Measurements from ENCODE around the gene SCCPDH.
"Not testable (repeated sequence)": the region's sequence is repeated elsewhere in the genome, so short reads cannot be mapped to it uniquely, and the experiment has no call there.

Gene SCCPDH

GRCh38 chr1:246705368-246705767, 18.8 kb upstream of the SCCPDH start:
- peak in 1 of 2 donors; percentile 71 for DNase-seq

DNA sequence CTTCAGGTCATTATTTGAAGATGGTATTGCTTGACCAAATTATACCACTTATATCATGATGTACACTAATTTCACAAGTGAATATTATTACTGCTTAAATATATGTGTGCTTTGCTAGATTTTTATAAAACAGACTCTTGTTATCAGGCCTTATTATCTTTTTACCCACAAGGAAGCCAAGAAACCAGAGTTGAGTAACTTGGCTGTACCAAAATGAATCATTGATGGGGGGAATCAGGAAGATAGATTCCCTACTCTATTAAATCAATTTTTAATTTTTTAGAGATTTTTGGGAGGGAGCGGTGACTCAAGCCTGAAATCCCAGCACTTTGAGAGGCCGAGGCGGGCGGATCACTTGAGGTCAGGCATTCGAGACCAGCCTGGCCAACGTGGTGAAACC, 16.0 kb upstream of the SCCPDH start:
- DNase-seq, result no peak

DNA sequence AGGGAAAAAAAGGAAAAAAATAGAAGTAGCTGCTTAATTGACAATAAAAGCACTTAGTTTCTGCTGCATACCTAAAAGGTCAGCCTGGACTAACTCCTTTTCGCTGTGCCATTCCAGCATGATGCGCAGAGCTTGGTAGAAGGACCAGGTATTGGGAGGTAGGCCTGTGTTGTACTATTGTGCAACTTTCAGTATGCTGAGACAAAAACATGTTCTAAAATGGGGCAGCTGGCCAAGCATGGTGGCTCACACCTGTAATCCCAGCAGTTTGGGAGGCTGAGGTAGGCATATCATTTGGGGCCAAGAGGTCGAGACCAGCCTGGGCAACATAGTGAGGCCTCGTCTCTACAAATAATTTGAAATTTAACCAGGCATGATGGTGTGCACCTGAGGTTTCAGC, 15.0 kb upstream of the SCCPDH start:
- DNase-seq, result no peak

GRCh38 chr1:246709835-246710234, 14.4 kb upstream of the SCCPDH start:
- peak; percentile 27 for DNase-seq

DNA sequence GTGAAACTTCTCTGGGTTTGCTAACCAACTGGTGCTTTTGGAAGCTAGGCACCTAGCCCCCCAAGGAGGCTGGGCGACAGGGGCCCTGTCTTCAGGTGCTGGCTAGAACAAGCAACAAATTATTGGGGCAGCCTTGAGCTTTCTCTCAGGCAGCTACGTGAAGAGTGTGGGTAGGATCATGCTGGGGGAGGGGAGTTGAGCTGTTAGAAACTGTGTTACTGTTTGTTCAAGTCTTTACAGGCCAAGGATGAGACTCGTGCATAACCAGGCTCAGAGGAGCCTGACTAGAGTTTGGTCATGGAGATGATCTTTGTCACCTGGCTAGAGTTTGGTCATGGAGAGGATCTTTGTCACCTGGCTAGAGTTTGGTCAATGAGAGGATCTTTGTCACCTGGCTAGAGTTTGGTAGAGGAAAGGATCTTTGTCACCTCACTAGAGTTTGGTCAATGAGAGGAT, 12.6 kb upstream of the SCCPDH start:
- DNase-seq, result no peak

DNA sequence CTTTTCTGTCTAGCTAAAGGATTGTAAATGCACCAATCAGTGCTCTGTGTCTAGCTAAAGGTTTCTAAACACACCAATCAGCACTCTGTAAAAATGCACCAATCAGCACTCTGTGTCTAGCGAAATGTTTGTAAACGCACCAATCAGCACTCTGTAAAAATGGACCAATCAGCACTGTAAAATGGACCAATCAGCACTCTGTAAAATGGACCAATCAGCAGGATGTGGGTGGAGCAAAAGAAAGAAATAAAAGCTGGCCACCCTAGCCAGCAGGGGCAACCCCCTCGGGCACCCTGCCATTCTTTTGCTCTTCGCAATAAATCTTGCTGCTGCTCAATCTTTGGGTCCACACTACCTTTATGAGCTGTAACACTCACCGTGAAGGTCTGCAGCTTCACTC, 11.8 kb upstream of the SCCPDH start:
- not testable (repeated sequence) for DNase-seq

- not testable (repeated sequence) for DNase-seq
Observed at GRCh38 chr1:246719361-246719760, 4.8 kb upstream of the SCCPDH start.

DNA sequence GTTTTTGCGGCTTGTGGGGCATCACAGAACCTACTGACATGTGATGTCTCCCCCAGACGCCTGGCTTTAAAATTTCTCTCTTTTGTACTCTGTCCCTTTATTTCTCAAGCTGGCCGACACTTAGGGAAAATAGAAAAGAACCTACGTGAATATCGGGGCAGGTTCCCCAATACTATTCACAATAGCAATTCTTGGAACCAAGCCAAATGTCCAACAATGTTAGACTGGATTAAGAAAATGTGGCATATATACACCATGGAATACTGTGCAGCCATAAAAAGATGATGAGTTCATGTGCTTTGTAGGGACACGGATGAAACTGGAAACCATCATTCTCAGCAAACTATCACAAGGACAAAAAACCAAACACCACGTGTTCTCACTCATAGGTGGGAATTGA, 3.4 kb upstream of the SCCPDH start:
- DNase-seq, result not testable (repeated sequence)

DNA sequence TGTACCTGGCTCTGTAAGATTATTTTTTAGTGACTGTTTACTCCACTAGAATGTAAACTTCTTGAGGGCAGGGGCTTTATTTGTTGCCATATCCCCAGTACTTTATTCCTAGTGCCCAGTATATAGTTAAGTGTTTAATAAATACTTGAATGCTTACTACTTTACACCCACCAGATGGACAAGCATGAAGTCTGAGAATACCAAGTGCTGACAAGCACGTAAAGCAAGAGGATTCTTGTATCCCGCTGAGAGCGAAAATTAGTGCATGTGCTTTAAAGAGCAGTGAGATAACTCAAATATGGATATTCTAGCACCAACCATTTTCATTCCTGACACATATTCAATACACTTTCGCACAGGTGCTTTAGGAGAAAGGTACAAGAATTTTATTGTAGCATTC, 1.5 kb upstream of the SCCPDH start:
- no peak for DNase-seq

- no peak for DNase-seq
Observed at GRCh38 chr1:246724731-246725095, 504 bp downstream of the SCCPDH start.

- DNase-seq, result no peak
Observed at GRCh38 chr1:246725191-246725590, 982 bp downstream of the SCCPDH start.

DNA sequence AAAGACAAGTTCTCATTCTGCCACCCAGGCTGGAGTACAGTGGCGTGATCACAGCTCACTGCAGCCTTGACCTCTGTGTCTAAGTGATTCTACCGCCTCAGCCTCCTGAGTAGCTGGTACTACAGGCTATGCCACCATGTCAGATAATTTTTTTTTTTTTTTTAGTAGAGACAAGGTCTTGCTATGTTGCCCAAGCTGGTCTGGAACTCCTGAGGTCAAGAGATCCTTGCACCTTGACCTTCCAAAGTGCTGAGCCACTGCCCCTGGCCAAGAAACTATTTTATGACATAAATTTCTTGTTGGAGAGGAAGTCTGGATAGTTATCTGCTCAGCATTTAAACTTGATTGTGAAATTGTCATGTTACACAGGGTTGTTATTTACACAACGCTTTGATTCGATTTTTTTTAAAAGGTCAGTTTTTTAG, 2.1 kb downstream of the SCCPDH start:
- peak; percentile 50 to 86 for DNase-seq

DNA sequence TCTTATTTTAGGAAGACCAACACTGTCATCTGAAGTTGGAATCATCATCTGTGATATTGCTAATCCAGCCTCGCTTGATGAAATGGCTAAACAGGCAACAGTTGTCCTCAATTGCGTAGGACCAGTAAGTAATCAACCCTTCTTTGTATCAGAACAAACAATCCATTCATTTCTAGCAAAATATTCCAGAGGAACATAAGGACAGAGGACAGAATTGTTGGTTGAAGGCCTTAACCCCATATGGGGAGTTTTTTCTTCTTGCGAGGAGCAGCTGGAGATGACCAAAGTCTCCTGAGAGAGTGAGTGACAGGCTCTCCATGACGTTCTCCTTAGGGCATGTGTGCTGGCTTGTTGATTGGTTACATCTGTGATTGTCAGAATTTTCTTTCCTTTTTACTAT, 2.7 kb downstream of the SCCPDH start:
- no peak for DNase-seq

DNA sequence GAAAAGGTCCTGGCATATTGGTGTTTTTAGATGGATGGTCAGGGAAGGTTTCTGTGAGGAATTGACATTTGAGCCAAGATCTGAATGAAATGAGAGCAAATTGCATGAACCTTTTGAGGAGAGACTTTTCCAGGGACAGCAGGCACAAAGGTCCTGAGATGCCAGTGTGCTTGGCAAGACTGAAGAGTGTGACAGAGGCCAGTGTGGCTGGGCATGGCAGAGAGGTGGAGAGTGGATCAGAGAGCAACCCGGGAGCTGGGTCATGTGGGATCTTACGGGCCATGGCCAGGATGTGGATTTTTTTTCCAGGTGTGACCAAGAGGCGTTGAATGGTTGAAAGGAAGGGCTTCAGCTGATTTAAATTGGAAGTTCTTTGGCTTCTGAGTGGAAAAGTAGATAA, 3.4 kb downstream of the SCCPDH start:
- DNase-seq, result no peak

GRCh38 chr1:246728311-246728710, 4.1 kb downstream of the SCCPDH start:
- DNase-seq, result no peak

- DNase-seq, result not testable (repeated sequence)
Observed at GRCh38 chr1:246729040-246729439, 4.8 kb downstream of the SCCPDH start.

- DNase-seq, result peak; percentile 74 to 85
Observed at GRCh38 chr1:246730839-246731238, 6.6 kb downstream of the SCCPDH start.

GRCh38 chr1:246731873-246732272, 7.7 kb downstream of the SCCPDH start:
- not testable (repeated sequence) for DNase-seq

DNA sequence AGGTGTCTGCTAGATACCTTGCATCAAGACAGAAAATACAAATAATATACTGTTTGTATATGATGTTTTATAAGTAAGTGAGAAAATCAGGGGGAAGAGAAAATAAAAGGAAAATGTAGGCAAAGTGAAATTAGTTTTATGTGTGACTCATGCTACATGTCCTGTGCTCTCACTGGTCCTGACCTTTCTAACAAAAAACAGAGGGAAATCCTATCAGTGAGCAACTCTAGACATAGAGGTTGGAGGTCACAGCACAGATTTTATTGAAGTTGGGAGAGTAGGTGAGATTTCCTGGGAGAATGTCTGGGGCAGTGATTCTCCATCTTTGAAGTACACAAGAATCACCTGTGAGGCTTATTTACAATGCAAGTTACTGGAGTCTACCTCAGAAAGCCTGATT, 9.5 kb downstream of the SCCPDH start:
- DNase-seq, result no peak

GRCh38 chr1:246734866-246735265, 10.7 kb downstream of the SCCPDH start:
- no peak for DNase-seq

DNA sequence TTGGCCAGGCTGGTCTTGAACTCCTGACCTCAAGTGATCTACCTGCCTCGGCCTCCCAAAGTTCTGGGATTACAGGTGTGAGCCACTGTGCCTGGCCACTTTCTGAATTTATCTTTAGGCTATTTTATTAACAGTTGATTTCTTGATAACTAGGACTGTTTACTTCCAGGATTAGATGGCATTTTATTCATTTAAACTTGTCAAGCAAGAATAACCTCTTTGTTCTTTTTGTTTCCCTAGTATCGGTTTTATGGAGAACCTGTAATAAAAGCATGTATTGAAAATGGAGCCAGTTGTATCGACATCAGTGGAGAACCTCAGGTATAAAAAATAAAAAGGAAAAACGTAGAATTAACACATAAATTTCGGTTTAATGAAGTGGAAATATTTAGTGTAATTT, 11.5 kb downstream of the SCCPDH start:
- DNase-seq, result no peak

DNA sequence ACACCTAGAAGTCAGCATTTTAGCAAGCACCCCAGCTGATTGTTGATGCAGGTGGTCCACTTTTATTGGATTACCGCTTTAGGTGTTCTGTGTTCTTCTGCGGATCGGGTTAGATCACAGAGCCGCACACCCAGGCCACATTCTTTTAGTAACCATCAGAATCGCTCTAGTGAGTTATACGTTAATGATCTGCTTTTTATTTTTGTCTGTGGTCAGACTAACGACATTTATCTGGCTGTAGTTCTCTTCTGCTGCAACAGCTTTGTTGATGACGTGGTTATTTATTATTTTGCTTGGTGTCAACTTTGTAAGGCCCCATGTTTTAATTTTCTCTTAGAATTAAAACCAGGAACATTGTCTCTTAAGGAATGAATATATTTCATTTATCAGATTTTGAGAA, 18.2 kb downstream of the SCCPDH start:
- no peak for DNase-seq

- DNase-seq, result not testable (repeated sequence)
Observed at GRCh38 chr1:246746155-246746554, 21.9 kb downstream of the SCCPDH start.

DNA sequence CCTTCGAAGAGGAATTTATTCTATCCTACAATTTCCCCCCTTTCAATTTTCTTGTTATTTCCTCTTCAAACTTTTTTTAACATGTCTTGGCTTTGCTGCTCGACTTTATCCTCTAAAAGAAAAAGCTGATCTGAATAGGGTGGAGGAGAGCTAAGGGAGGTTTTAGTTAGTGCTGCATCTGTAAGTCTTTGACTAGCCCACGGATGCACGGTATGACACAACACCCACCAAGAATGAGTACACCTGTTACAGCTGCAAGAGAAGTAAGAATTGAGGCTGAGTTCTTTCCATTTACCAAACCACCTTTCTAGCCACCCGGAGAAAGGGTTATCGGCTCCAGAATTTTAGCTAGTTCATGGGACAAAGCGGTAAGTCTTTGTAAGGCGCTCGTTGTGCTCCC, 23.8 kb downstream of the SCCPDH start:
- DNase-seq, result no peak

DNA sequence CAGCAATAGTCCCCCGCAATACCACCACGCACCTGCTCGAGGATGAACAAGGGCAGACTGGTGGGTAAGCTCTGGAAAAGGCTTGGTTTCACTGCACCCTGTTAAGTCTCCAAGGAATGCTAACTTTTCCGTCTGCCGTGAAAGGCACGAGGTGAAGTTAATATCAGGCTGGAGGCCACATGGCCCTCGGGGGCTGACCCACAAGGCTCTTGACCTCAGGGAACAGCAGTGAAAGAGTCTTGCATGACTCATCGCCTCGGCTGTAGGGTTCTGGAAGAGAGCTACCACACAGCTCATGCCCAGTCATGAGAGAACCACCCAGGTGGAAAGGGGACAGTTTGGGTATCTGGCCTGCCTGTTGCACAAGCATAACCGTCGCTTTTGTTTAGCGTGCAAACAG, 24.7 kb downstream of the SCCPDH start:
- DNase-seq, result no peak

DNA sequence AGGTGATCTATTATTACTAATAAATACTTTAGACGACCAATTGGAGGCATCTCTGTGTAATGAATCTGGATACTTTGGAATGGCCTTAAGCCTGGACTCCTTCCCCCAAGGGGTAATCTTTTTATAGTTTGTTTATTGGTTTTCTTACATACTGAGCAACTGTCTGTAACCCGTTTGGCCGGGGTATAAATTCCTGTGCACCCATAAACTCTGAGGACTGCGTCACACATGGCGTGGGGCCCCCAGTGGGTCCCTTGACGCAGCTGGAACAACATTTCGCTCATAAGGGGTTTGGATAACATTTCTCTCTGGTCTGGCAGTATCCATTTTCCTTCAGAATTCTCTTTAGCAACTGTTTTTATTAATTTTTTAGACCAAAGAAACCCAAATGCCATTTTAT, 26.5 kb downstream of the SCCPDH start:
- no peak for DNase-seq
